Effector memory CD8-positive, alpha-beta T cell (primary cell): ENCODE data around the gene WWOX.
"Not testable (repeated sequence)": the region's sequence is repeated elsewhere in the genome, so short reads cannot be mapped to it uniquely, and the experiment has no call there.

ENCODE experiments used
- ATAC-seq: fragments of 150-1000 bp; cut with Tn5 transposase; replicated peaks from 2 replicates; pipeline ENCODE4 v1.10.0; 2021; ENCODE audit warnings: mild to moderate bottlenecking, moderate library complexity
- DNase-seq, 3 experiments: peaks; one replicate each; pipeline ENCODE4 v3.0.0; 2021
- H3K27ac Mint-ChIP-seq, 2 donors: one replicate each; pipeline ENCODE4 v1.8.0; 2022; ENCODE audit warnings: mild to moderate bottlenecking in 2 of 2, mixed read lengths in 2 of 2, moderate library complexity in 2 of 2
- H3K27me3 Mint-ChIP-seq, 2 donors: one replicate each; pipeline ENCODE4 v1.8.0; 2022; ENCODE audit warnings: mixed read lengths in 2 of 2
- H3K36me3 Mint-ChIP-seq: one replicate; pipeline ENCODE4 v1.8.0; 2022; ENCODE audit warnings: mild to moderate bottlenecking, moderate library complexity, mixed read lengths; ENCODE audit not compliant: insufficient read depth
- H3K4me1 Mint-ChIP-seq, 2 donors: one replicate each; pipeline ENCODE4 v1.8.0; 2022; ENCODE audit warnings: low read depth in 2 of 2, mixed read lengths in 2 of 2
- H3K4me3 Mint-ChIP-seq, 2 donors: one replicate each; pipeline ENCODE4 v1.8.0; 2022; ENCODE audit warnings: mild to moderate bottlenecking in 2 of 2, mixed read lengths in 2 of 2, moderate library complexity in 2 of 2
- H3K9me3 Mint-ChIP-seq, 2 donors: one replicate each; pipeline ENCODE4 v1.8.0; 2022; ENCODE audit warnings: mixed read lengths in 2 of 2

WWOX gene

DNA sequence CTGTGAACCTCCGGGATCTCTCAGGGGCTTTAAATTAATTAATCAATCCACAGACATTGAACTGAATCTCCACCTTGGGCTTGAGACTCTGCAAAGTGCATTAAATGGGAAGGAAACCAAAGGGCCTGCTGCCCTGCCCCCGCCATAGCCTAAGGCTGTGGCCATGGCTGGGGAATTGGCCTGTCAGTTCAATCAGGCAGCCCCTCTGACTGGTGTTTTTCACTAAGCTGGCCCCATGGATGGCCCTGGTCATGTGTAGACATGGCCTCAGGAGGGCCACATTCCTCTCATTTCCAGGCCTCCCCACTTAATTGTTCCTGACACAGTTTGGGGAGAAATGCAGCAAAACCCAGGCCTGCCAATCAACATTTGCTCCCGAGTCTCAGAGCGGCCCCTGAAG is 499.8 kb downstream of the WWOX start:
- Mint-ChIP-seq H3K4me1 (no peaks in the 10 kb centered on the region), H3K27ac (no peak overlapping the region), H3K27me3 (no peaks in the 10 kb centered on the region), H3K4me3 (no peak overlapping the region), H3K9me3 (no peaks in the 10 kb centered on the region), H3K36me3 (no peaks in the 10 kb centered on the region)
- ATAC-seq (no peak), DNase-seq (no peak)

DNA sequence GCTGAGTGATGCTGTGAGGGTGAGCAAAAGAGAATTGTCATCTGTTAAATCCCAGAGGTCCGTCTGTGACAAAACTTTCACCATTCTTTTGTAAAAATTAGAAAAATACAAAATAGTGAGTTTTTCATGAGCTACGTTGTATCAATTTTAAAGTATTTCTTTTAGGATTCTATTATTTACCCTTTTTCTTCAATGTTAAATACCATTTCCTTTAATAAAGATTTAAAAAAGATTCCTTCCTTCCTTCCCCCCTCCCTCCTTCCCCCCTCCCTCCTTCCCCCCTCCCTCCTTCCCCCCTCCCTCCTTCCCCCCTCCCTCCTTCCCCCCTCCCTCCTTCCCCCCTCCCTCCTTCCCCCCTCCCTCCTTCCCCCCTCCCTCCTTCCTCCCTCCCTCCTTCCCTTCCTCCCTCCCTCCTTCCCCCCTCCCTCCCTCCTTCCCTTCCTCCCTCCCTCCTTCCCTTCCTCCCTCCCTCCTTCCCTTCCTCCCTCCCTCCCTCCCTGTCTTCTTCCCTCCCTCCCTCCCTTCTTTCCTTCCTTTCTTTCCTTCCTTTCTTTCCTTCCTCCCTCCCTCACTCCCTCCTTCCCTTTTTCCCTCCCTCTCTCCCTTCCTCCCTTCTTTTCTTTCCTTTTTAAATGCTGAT is 505.1 kb downstream of the WWOX start:
- H3K27me3 Mint-ChIP-seq, ATAC-seq, H3K4me1 Mint-ChIP-seq, DNase-seq, H3K9me3 Mint-ChIP-seq, H3K27ac Mint-ChIP-seq, H3K4me3 Mint-ChIP-seq, H3K36me3 Mint-ChIP-seq: not testable (repeated sequence)

DNA sequence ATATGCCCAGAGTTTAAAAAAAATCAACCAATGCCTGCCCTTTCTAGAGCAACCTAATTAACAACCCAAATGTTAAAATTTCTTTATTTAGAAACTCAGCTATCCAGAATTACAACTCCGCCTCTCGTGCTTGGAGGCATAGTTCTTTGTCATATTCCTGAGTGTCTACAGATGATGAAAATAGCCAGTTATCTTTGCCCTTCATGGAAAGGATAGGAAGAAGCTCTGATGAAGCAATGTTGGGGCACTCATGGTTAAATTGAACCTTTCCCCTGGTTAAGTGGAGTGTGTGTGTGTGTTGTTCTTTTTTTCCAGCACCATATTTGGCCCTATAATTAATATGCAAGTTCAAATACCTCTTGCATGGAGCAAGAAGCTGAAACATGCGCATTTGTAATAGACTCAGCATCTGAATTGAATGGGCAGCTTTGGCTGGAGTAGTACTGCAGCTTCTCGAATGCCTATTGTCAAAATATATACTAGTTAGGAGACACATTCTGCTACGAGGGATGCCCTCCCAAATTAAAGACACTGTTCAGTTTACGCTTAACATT is 506.2 kb downstream of the WWOX start:
- H3K9me3 Mint-ChIP-seq: peaks cover 0 to 1% of the 10 kb centered on the region in 2 donors
- H3K4me1 Mint-ChIP-seq: peaks cover 0 to 3% of the 10 kb centered on the region in 2 donors
- H3K36me3 Mint-ChIP-seq: no peaks in the 10 kb centered on the region
- ATAC-seq (no peak), DNase-seq (no peak)
- H3K27me3 Mint-ChIP-seq: no peaks in the 10 kb centered on the region
- H3K4me3 Mint-ChIP-seq: no peak overlapping the region
- H3K27ac Mint-ChIP-seq: no peak overlapping the region

DNA sequence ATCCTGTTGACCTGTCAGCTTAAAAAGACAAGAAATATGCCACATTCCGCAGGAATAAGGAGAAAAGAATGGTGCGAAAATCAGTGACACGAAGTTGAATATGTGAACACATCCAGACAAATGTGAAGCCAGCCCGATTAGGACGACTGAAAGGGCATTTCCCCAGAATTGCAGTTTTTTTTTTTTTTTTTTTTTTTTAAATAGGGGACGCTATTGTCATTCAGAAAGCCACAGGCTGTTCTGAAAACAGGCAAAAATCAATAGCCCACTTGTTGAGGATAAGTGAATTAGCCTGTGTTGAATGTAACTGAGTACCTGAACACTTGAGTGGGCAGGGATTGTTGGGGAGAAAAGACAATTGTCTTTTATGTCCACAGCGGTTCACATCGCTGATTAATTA is 507.1 kb downstream of the WWOX start:
- Mint-ChIP-seq H3K4me1 (peaks cover 0 to 3% of the 10 kb centered on the region in 2 donors), H3K27me3 (no peaks in the 10 kb centered on the region), H3K4me3 (no peak overlapping the region), H3K36me3 (no peaks in the 10 kb centered on the region), H3K9me3 (peaks cover 0 to 1% of the 10 kb centered on the region in 2 donors), H3K27ac (no peak overlapping the region)
- DNase-seq (no peak), ATAC-seq (no peak)

DNA sequence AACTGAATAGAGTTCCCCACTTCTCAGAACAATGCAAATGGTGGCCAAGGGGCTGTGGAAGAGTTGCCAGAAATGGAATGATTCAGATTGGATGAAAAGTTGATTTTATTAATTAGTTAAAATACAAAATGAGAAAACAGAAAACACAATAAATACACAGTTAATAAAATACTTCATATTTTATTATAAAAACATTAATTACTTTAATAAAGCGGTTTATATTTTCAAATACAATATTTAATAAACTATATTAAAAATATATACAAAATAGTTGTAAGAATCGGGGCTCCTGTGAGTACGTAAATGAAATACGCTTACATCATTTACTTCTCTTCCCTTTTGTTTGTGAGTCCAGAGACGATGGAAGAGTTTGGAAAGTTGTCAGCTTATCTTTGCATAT is 507.6 kb downstream of the WWOX start:
- H3K9me3 Mint-ChIP-seq: peaks cover 0 to 1% of the 10 kb centered on the region in 2 donors
- H3K36me3 Mint-ChIP-seq: no peaks in the 10 kb centered on the region
- H3K27ac Mint-ChIP-seq: no peak overlapping the region
- H3K4me3 Mint-ChIP-seq: no peak overlapping the region
- no peak for DNase-seq
- no peak for ATAC-seq
- no peaks in the 10 kb centered on the region for H3K27me3 Mint-ChIP-seq
- peaks cover 0 to 3% of the 10 kb centered on the region in 2 donors for H3K4me1 Mint-ChIP-seq

DNA sequence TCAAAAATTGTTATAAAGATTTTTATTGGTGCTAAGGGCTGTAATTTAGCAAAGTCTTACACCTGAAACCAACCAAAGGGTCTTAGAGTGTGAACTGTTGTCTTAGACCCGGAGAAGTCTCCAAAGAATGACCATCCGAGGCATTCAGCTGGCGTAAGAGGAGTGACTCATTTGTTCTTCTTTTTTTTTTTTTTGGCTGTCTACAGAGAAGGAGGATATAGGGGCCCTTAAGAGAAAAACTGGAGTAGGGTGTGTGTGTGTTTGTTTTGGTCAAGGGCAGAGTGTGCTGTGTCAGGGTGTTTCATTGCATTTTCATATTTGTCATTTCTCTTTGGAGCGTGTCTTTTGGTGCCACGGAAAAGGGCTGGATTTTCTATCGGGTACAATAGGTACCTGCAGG is 508.0 kb downstream of the WWOX start:
- Mint-ChIP-seq H3K36me3 (no peaks in the 10 kb centered on the region), H3K9me3 (peaks cover 0 to 1% of the 10 kb centered on the region in 2 donors), H3K4me1 (peaks cover 0 to 3% of the 10 kb centered on the region in 2 donors), H3K27ac (no peak overlapping the region), H3K27me3 (no peaks in the 10 kb centered on the region), H3K4me3 (no peak overlapping the region)
- DNase-seq (no peak), ATAC-seq (no peak)

DNA sequence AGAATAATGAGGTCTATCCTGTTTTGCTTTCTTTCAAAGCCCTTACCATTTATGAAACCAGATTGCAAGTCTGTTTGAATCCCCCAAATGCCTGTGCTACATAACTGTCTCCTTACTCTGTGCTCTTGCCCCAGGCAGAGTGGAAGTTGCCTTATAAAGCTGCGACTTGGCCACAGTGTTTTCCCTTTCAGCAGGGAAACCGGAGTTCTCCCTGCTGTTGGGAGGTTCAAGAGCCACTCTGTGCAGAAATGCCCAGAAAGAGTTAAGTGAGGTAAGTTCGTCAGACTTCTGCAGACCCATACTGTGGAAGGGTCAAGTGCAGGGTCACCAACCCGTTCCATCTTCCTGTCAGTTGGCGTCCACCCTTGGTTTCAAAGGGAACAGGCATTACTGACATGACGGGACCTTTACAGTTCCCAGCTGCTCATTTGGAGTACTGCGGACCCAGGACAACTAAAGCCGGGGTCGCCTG is 508.9 kb downstream of the WWOX start:
- H3K27ac Mint-ChIP-seq: no peak overlapping the region
- no peaks in the 10 kb centered on the region for H3K27me3 Mint-ChIP-seq
- peaks cover 0 to 3% of the 10 kb centered on the region in 2 donors for H3K4me1 Mint-ChIP-seq
- no peaks in the 10 kb centered on the region for H3K36me3 Mint-ChIP-seq
- DNase-seq (no peak), ATAC-seq (no peak)
- peaks cover 0 to 1% of the 10 kb centered on the region in 2 donors for H3K9me3 Mint-ChIP-seq
- no peak overlapping the region for H3K4me3 Mint-ChIP-seq

DNA sequence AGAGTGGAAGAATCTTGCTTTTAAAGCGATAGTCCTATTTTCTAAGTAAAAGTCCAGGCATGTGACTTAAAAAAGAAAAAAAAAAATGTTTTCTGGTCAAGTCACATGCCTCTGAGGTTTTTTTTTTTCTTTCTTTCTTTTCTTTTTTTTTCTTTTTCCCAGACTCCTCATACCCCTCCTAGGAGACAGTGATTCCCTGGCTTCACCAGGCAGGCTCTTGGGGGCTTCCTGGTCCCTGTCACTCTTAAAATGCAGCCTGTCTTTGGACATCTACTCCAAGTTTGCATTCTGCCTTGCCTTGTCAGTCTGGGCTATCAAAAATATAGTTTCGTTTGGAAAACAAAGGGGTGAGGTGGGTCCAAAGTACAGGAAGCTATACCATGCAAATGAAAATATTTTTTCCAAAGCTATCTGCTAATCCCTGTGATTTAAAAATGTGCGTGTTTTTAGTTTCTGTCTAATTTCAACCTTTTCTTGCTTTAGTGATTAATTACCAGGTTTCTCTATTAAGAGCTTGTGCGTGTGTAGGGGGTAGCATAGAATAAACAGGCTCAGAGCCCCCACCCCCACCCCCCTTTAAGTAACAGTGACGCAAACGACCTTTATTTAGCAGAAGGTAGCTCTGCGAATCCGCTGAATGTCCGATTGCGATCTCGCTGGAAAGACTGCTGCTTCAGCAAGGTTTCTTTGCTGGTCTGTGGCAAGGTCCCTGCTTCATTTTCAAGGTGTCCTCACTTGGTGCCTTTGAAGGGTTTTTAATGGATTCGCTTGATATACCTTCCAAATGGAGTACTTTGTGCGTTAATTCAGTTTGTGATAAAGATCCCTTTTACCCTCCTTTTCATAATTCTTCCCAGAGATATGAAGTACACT is 510.2 kb downstream of the WWOX start:
- ATAC-seq: no peak
- no peak overlapping the region for H3K27ac Mint-ChIP-seq
- no peak for DNase-seq
- H3K36me3 Mint-ChIP-seq: no peaks in the 10 kb centered on the region
- peaks cover 0 to 3% of the 10 kb centered on the region in 2 donors for H3K4me1 Mint-ChIP-seq
- H3K4me3 Mint-ChIP-seq: no peak overlapping the region
- no peaks in the 10 kb centered on the region for H3K27me3 Mint-ChIP-seq
- H3K9me3 Mint-ChIP-seq: peaks cover 0 to 1% of the 10 kb centered on the region in 2 donors

DNA sequence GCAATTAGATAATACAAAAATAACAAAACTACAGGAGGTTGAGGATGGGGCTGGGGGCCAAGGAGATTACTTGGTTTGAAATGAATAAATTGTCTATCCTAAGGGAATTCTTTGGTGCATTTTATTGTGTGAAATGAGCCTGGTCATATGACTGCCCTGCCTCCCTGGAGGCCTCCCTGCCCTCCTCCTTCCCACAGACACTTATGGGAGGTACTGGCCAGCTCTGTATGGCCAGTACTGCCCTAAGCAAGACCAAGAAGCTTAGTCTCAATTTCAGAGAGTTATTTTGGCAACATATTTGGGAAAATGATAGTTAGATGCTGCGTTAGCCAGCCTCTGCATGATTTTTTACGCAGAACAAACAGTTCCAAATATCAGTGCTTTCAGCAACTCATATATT is 511.9 kb downstream of the WWOX start:
- Mint-ChIP-seq H3K27ac (no peak overlapping the region), H3K9me3 (no peaks in the 10 kb centered on the region), H3K4me3 (no peak overlapping the region), H3K4me1 (peaks cover 0 to 2% of the 10 kb centered on the region in 2 donors), H3K36me3 (no peaks in the 10 kb centered on the region), H3K27me3 (no peaks in the 10 kb centered on the region)
- ATAC-seq: no peak
- no peak for DNase-seq

DNA sequence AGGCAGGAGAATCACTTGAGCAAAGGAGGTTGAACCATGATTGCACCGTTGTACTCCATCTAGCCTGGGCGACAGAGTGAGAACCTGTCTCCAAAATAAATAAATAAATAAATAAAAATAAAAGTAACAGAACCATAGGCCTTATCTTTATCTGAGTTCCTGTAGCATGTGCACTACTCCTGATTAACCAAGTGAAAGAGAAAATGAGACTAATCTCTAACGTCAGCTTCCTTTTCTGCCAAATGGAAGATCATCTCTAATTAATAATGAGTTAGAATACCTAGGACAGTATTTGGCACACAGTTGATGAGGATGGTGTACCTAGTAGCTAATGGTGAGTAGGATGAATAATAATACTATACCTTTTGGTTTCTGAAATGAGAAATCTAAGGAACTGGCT is 520.4 kb downstream of the WWOX start:
- Mint-ChIP-seq H3K4me1 (no peaks in the 10 kb centered on the region), H3K36me3 (no peaks in the 10 kb centered on the region), H3K27ac (no peak overlapping the region), H3K9me3 (peaks cover 0 to 2% of the 10 kb centered on the region in 2 donors), H3K27me3 (no peaks in the 10 kb centered on the region), H3K4me3 (no peak overlapping the region)
- ATAC-seq: no peak
- DNase-seq: no peak

DNA sequence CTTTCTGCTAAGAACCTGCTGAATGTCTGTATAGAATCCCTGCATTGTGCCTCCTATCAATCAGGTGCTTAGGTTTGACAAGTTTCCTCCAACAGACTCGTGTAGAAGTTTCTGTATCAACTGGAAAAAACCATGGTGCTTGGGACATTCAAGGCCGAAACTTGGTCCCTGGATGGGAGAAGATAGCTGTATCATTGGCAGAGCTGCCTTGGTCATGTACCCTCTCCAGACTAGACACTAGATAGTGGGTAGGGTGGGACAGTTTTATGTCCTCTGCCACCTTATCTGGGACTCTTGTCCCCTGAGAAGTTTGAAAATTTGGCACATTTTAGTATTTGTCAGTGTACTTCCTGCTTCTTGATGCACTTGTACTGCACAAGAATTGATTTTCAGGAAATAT is 520.8 kb downstream of the WWOX start:
- Mint-ChIP-seq H3K4me3 (no peak overlapping the region), H3K27me3 (no peaks in the 10 kb centered on the region), H3K4me1 (no peaks in the 10 kb centered on the region), H3K36me3 (no peaks in the 10 kb centered on the region), H3K27ac (no peak overlapping the region), H3K9me3 (peaks cover 0 to 2% of the 10 kb centered on the region in 2 donors)
- DNase-seq (no peak), ATAC-seq (no peak)

DNA sequence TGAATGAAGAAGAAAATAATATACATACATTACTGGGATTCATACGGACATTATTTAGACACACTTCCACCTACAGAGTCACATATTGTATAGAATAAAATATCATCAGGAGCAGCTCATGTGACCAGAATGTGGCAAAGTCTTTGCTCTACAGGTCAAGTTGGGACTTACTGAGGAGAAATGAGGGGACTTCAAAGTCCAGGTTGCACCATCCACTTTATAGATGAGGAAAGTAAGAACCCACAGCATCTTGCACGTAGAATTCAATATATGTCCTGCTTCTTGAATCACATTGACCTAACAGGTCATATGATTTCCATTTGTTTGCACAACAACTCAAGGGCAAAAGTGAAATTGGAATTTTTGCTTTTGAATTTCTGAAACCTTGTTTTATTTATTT is 524.3 kb downstream of the WWOX start:
- DNase-seq: no peak
- H3K9me3 Mint-ChIP-seq: peaks cover 0 to 2% of the 10 kb centered on the region in 2 donors
- H3K4me3 Mint-ChIP-seq: no peak overlapping the region
- H3K4me1 Mint-ChIP-seq: no peaks in the 10 kb centered on the region
- H3K27ac Mint-ChIP-seq: no peak overlapping the region
- H3K27me3 Mint-ChIP-seq: no peaks in the 10 kb centered on the region
- no peak for ATAC-seq
- H3K36me3 Mint-ChIP-seq: no peaks in the 10 kb centered on the region

DNA sequence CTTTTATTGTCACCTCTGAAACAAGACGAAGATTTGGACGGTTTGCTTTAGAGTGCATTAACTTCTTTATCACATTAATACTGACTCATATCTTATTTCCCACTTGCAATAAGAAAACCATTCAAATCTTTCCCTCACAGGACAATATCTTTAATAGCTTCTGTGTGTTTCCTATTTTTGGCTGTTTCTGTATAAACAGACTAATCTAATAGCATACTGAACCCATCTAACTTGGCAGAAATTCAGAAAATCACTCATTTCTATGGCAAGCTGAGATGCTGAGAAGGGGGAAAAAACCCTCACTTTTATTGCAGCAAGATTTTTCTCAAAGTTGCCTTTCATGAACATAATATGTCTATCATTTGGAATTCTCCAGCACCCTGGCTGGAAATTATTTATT is 524.9 kb downstream of the WWOX start:
- Mint-ChIP-seq H3K9me3 (peaks cover 0 to 4% of the 10 kb centered on the region in 2 donors), H3K27me3 (no peaks in the 10 kb centered on the region), H3K4me3 (no peak overlapping the region), H3K4me1 (no peaks in the 10 kb centered on the region), H3K36me3 (no peaks in the 10 kb centered on the region), H3K27ac (no peak overlapping the region)
- ATAC-seq (no peak), DNase-seq (no peak)
